GM06990 (cell line): ENCODE data around the gene TIMM8A.

ENCODE experiments used
- DNase-seq: peaks from one replicate; pipeline ENCODE4 v3.0.0-alpha.2; 2011; ENCODE audit not compliant: insufficient read length; ENCODE audit errors: extremely low read depth
- H3K27me3 ChIP-seq: replicated peaks from 2 replicates; pipeline ENCODE4 v1.6.0; 2011; ENCODE audit warnings: low read length; ENCODE audit not compliant: control insufficient read depth, insufficient read depth
- H3K36me3 ChIP-seq: 2 replicates; pipeline ENCODE4 v1.5.1; 2011; ENCODE audit warnings: low read length; ENCODE audit not compliant: control insufficient read depth, insufficient read depth
- H3K4me3 ChIP-seq: replicated peaks from 2 replicates; pipeline ENCODE4 v1.5.1; 2011; ENCODE audit warnings: low read depth, mild to moderate bottlenecking, control low read depth, low read length
- TF ChIP-seq, protein P1 (sequence below): IDR thresholded peaks from 2 replicates; pipeline ENCODE4 v1.5.1; 2011; ENCODE audit warnings: low read length, control low read depth, mild to moderate bottlenecking, inconsistent platforms; ENCODE audit not compliant: insufficient read depth, poor library complexity, severe bottlenecking

The TIMM8A gene

DNA sequence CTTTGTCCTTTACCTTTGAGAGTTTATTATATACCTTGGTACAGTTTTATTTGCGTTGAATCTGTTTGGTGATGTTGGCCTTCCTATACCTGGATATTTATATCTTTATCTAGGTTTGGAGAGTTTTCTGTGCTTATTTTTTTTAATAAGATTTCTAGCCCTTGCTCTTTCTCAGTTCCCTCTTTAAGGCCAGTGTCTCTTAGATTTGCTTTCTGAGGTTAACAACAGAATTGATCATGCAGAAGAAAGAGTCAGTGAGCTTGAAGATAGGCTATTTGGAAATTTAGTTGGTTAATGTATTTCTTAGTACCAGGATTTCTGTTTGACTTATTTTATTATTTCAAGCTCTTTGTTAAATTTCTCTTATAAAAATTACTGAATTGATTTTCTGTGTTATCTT is 44.8 kb downstream of the TIMM8A start:
- H3K36me3 ChIP-seq, result no peaks in the 10 kb centered on the region
- TF ChIP-seq, protein P1, sequence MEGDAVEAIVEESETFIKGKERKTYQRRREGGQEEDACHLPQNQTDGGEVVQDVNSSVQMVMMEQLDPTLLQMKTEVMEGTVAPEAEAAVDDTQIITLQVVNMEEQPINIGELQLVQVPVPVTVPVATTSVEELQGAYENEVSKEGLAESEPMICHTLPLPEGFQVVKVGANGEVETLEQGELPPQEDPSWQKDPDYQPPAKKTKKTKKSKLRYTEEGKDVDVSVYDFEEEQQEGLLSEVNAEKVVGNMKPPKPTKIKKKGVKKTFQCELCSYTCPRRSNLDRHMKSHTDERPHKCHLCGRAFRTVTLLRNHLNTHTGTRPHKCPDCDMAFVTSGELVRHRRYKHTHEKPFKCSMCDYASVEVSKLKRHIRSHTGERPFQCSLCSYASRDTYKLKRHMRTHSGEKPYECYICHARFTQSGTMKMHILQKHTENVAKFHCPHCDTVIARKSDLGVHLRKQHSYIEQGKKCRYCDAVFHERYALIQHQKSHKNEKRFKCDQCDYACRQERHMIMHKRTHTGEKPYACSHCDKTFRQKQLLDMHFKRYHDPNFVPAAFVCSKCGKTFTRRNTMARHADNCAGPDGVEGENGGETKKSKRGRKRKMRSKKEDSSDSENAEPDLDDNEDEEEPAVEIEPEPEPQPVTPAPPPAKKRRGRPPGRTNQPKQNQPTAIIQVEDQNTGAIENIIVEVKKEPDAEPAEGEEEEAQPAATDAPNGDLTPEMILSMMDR, result no peak
- H3K27me3 ChIP-seq, result no peaks in the 10 kb centered on the region
- no peak overlapping the region for H3K4me3 ChIP-seq
- no peak for DNase-seq
